ENCODE results near the gene MBNL2. TPM values are rescaled to one million over a fixed set of nuclear protein-coding genes. Genes with fewer than 3 reads are reported as not detected.
A peak's percentile ranks its signal among the peaks of the same experiment; 100 is the strongest.

Gene MBNL2
- total RNA-seq, 1 experiment from 2014 or later: 0.17 TPM

DNA sequence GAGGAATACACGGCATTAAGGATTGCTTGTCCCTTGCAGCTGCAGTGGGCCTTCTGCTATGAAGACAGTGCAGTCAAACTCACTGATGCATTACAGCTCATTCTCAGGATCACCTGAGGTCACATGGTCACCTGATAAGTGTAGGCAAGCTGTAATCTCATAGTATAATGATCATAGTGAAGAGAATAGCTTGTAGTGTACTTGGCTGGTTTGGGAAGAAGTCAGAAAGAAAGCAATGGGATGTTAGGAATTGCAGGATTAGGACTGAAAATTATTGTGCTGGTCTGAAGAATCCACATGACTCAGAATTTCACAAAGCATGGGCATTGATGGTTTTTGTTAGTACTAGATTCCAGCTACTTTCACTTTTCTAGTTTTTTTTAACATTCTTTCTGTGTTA, 76.7 kb downstream of the MBNL2 start:
- WGBS (ENCODE audit: extremely low coverage, insufficient read length, low lambda C conversion rate): no CpG with 5 or more reads among the region's 1 CpG
- Histone ChIP-seq H3K79me2 (ENCODE audit: insufficient read depth, low read length) (no peaks in the 10 kb centered on the region), H3K56ac (ENCODE audit: insufficient read length, low read depth, low read length) (no peak overlapping the region), H2BK15ac (ENCODE audit: low read depth, low read length) (no peak overlapping the region), H3K4ac (ENCODE audit: low read depth, low read length) (no peak overlapping the region), H3K23me2 (ENCODE audit: insufficient read length, low read depth, low read length, poor library complexity, severe bottlenecking) (no peaks in the 10 kb centered on the region), H4K20me1 (ENCODE audit: control insufficient read depth, insufficient read depth, insufficient read length) (no peaks in the 10 kb centered on the region), H3K27me3 (ENCODE audit: insufficient read depth, low read length) (no peaks in the 10 kb centered on the region), H2AK5ac (ENCODE audit: insufficient read length, low read length) (no peak overlapping the region), H3T11ph (ENCODE audit: low read length) (no peak overlapping the region), H3K18ac (ENCODE audit: insufficient read length, low read depth, low read length) (no peak overlapping the region), H3K14ac (ENCODE audit: insufficient read depth, low read length) (no peak overlapping the region), H3K9me3 (ENCODE audit: control insufficient read depth, low read depth, low read length) (no peaks in the 10 kb centered on the region), H4K91ac (ENCODE audit: insufficient read length, low read depth, low read length) (no peak overlapping the region), H3K4me2 (ENCODE audit: insufficient read depth, insufficient read length, low read length) (no peak overlapping the region), H3K23ac (ENCODE audit: insufficient read length, low read depth, low read length) (no peak overlapping the region), H4K8ac (replicated peaks; ENCODE audit: insufficient read length, low read depth, low read length) (no peak overlapping the region), H3K27ac (ENCODE audit: insufficient read length, low read depth, low read length) (no peak overlapping the region), H3K9ac (ENCODE audit: extremely low read depth, insufficient read length, low read length) (no peak overlapping the region), H4K5ac (ENCODE audit: insufficient read length, low read depth, low read length) (no peak overlapping the region), H3K79me1 (ENCODE audit: insufficient read depth, low read depth, low read length, poor library complexity, severe bottlenecking) (no peaks in the 10 kb centered on the region), H2BK12ac (ENCODE audit: insufficient read length, low read depth, low read length) (no peak overlapping the region), H2BK20ac (ENCODE audit: low read depth, low read length, poor library complexity, severe bottlenecking) (no peak overlapping the region), H2AFZ (ENCODE audit: low read length) (no peak overlapping the region), H2BK120ac (ENCODE audit: low read depth, low read length, poor library complexity, severe bottlenecking) (no peak overlapping the region), H3K4me1 (ENCODE audit: insufficient read depth, low read length) (no peaks in the 10 kb centered on the region), H2BK5ac (ENCODE audit: insufficient read length, low read length) (no peak overlapping the region)
- no peak overlapping the region for H3K4me3 Mint-ChIP-seq
- no peaks in the 10 kb centered on the region for H3K36me3 Mint-ChIP-seq (ENCODE audit: insufficient read depth in 1 of 3, low read depth in 3 of 3)
- TF ChIP-seq, protein P1, sequence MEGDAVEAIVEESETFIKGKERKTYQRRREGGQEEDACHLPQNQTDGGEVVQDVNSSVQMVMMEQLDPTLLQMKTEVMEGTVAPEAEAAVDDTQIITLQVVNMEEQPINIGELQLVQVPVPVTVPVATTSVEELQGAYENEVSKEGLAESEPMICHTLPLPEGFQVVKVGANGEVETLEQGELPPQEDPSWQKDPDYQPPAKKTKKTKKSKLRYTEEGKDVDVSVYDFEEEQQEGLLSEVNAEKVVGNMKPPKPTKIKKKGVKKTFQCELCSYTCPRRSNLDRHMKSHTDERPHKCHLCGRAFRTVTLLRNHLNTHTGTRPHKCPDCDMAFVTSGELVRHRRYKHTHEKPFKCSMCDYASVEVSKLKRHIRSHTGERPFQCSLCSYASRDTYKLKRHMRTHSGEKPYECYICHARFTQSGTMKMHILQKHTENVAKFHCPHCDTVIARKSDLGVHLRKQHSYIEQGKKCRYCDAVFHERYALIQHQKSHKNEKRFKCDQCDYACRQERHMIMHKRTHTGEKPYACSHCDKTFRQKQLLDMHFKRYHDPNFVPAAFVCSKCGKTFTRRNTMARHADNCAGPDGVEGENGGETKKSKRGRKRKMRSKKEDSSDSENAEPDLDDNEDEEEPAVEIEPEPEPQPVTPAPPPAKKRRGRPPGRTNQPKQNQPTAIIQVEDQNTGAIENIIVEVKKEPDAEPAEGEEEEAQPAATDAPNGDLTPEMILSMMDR (conservative IDR thresholded peaks at IDR 0.05): no peak
- H3K27me3 Mint-ChIP-seq (ENCODE audit: low read depth): peaks cover 6% of the 10 kb centered on the region; the same call in 1 of the 2 replicates
- DNase-seq: no peak
- H3K9me3 Mint-ChIP-seq: no peaks in the 10 kb centered on the region
- peak overlapping the region in 1 of 3 experiments; percentile 40; a peak in 1 of 7 replicates for H3K27ac Mint-ChIP-seq
- no peaks in the 10 kb centered on the region for H3K4me1 Mint-ChIP-seq

Data from H9 (cell line).